ENCODE data around the gene BAD.

The BAD gene

GRCh38 chr11:64223001-64223651 lies 61.3 kb downstream of the BAD start:
- Histone ChIP-seq H3K4me1 (ENCODE audit: low read length) (peaks cover 10% of the 10 kb centered on the region), H3K27ac (ENCODE audit: low read length) (no peak overlapping the region), H3K27me3 (replicated peaks; ENCODE audit: insufficient read depth, low read length) (no peaks in the 10 kb centered on the region), H3K36me3 (replicated peaks; ENCODE audit: insufficient read depth, low read length) (no peaks in the 10 kb centered on the region), H3K79me2 (ENCODE audit: low read length) (peaks cover 25% of the 10 kb centered on the region), H4K20me1 (ENCODE audit: insufficient read depth, low read length) (no peaks in the 10 kb centered on the region), H3K4me3 (ENCODE audit: low read length) (no peak overlapping the region), H3K4me2 (ENCODE audit: low read depth, low read length) (no peak overlapping the region), H3F3A (ENCODE audit: insufficient read depth, low read length) (no peaks in the 10 kb centered on the region), H2AFZ (ENCODE audit: low read length) (no peak overlapping the region), H3K9ac (ENCODE audit: low read length) (no peak overlapping the region), H3K9me2 (replicated peaks; ENCODE audit: insufficient read depth, low read length) (no peaks in the 10 kb centered on the region), H3K9me3 (replicated peaks; ENCODE audit: insufficient read depth, low read length) (no peaks in the 10 kb centered on the region)
- no peak for DNase-seq
- TF ChIP-seq CTCF (IDR thresholded peaks at IDR 0.05; ENCODE audit: low read length), result no peak
- no peak for TF ChIP-seq EZH2 (optimal IDR thresholded peaks at IDR 0.05; ENCODE audit: low read depth, low read length)
- no peak for TF ChIP-seq EZH2phosphoT487 (IDR thresholded peaks at IDR 0.05; ENCODE audit: low read length)

- H3K27ac ChIP-seq (ENCODE audit: low read length), result no peak overlapping the region
- no peaks in the 10 kb centered on the region for H3K36me3 ChIP-seq (replicated peaks; ENCODE audit: insufficient read depth, low read length)
- H2AFZ ChIP-seq (ENCODE audit: low read length), result no peak overlapping the region
- H3F3A ChIP-seq (ENCODE audit: insufficient read depth, low read length), result no peaks in the 10 kb centered on the region
- peaks cover 25% of the 10 kb centered on the region for H3K79me2 ChIP-seq (ENCODE audit: low read length)
- no peak overlapping the region for H3K4me3 ChIP-seq (ENCODE audit: low read length)
- no peak overlapping the region for H3K9ac ChIP-seq (ENCODE audit: low read length)
- H3K9me2 ChIP-seq (replicated peaks; ENCODE audit: insufficient read depth, low read length), result no peaks in the 10 kb centered on the region
- no peaks in the 10 kb centered on the region for H3K27me3 ChIP-seq (replicated peaks; ENCODE audit: insufficient read depth, low read length)
- no peaks in the 10 kb centered on the region for H3K9me3 ChIP-seq (replicated peaks; ENCODE audit: insufficient read depth, low read length)
- peaks cover 10% of the 10 kb centered on the region for H3K4me1 ChIP-seq (ENCODE audit: low read length)
- no peak for TF ChIP-seq EZH2phosphoT487 (IDR thresholded peaks at IDR 0.05; ENCODE audit: low read length)
- TF ChIP-seq EZH2 (optimal IDR thresholded peaks at IDR 0.05; ENCODE audit: low read depth, low read length), result no peak
- no peak for TF ChIP-seq CTCF (IDR thresholded peaks at IDR 0.05; ENCODE audit: low read length)
- H4K20me1 ChIP-seq (ENCODE audit: insufficient read depth, low read length), result no peaks in the 10 kb centered on the region
- no peak overlapping the region for H3K4me2 ChIP-seq (ENCODE audit: low read depth, low read length)
- DNase-seq, result no peak
Measured at GRCh38 chr11:64222651-64223000, 61.8 kb downstream of the BAD start.

DNA sequence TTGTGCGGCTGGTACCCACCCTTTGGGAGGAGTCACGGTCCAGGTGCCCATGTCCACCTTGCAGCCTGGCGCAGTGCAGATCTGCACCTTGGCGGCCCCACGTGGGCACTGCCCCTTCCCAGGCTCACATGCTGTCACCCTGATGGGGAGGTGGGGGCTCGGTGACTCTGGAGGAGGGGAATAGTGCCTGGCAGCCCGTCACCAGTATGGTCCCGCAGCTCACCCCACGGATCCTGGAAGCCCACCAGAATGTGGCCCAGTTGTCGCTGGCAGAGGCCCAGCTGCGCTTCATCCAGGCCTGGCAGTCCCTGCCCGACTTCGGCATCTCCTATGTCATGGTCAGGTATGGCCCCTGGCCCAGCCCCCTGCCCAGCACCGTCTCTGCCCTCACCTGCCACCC lies 63.7 kb downstream of the BAD start:
- peaks cover 9% of the 10 kb centered on the region for H3K79me2 ChIP-seq (ENCODE audit: low read length)
- no peaks in the 10 kb centered on the region for H3K9me3 ChIP-seq (replicated peaks; ENCODE audit: insufficient read depth, low read length)
- no peak overlapping the region for H3K4me2 ChIP-seq (ENCODE audit: low read depth, low read length)
- H3K9me2 ChIP-seq (replicated peaks; ENCODE audit: insufficient read depth, low read length), result no peaks in the 10 kb centered on the region
- H3K36me3 ChIP-seq (replicated peaks; ENCODE audit: insufficient read depth, low read length), result no peaks in the 10 kb centered on the region
- H3K27me3 ChIP-seq (replicated peaks; ENCODE audit: insufficient read depth, low read length), result no peaks in the 10 kb centered on the region
- DNase-seq, result no peak
- no peak overlapping the region for H2AFZ ChIP-seq (ENCODE audit: low read length)
- H3F3A ChIP-seq (ENCODE audit: insufficient read depth, low read length), result no peaks in the 10 kb centered on the region
- no peak overlapping the region for H3K27ac ChIP-seq (ENCODE audit: low read length)
- H3K4me1 ChIP-seq (ENCODE audit: low read length), result no peaks in the 10 kb centered on the region
- H3K4me3 ChIP-seq (ENCODE audit: low read length), result no peak overlapping the region
- H4K20me1 ChIP-seq (ENCODE audit: insufficient read depth, low read length), result no peaks in the 10 kb centered on the region
- TF ChIP-seq CTCF (IDR thresholded peaks at IDR 0.05; ENCODE audit: low read length) (no peak), EZH2 (optimal IDR thresholded peaks at IDR 0.05; ENCODE audit: low read depth, low read length) (no peak), EZH2phosphoT487 (IDR thresholded peaks at IDR 0.05; ENCODE audit: low read length) (no peak)
- H3K9ac ChIP-seq (ENCODE audit: low read length), result no peak overlapping the region

Data from MM.1S (cell line).